GM06990 (cell line): ENCODE results near the gene RSRP1.

ENCODE experiments used
- DNase-seq: peaks from one replicate; pipeline ENCODE4 v3.0.0-alpha.2; 2011; ENCODE audit not compliant: insufficient read length; ENCODE audit errors: extremely low read depth
- H3K27me3 ChIP-seq: replicated peaks from 2 replicates; pipeline ENCODE4 v1.6.0; 2011; ENCODE audit warnings: low read length; ENCODE audit not compliant: control insufficient read depth, insufficient read depth
- H3K36me3 ChIP-seq: 2 replicates; pipeline ENCODE4 v1.5.1; 2011; ENCODE audit warnings: low read length; ENCODE audit not compliant: control insufficient read depth, insufficient read depth
- H3K4me3 ChIP-seq: replicated peaks from 2 replicates; pipeline ENCODE4 v1.5.1; 2011; ENCODE audit warnings: low read depth, mild to moderate bottlenecking, control low read depth, low read length
- CTCF ChIP-seq: IDR thresholded peaks from 2 replicates; pipeline ENCODE4 v1.5.1; 2011; ENCODE audit warnings: low read length, control low read depth, mild to moderate bottlenecking, inconsistent platforms; ENCODE audit not compliant: insufficient read depth, poor library complexity, severe bottlenecking

Gene RSRP1

GRCh38 chr1:25193229-25193628 lies 54.0 kb downstream of the RSRP1 start:
- no peak for DNase-seq
- H3K36me3 ChIP-seq: no peaks in the 10 kb centered on the region
- H3K4me3 ChIP-seq: no peak overlapping the region
- H3K27me3 ChIP-seq: peaks cover 2% of the 10 kb centered on the region; the same call in 1 of the 2 replicates
- TF ChIP-seq CTCF: no peak
